GM06990 (cell line): ENCODE measurements around the gene TAS2R20.

Source experiments
- DNase-seq: peaks from one replicate; pipeline ENCODE4 v3.0.0-alpha.2; 2011; ENCODE audit not compliant: insufficient read length; ENCODE audit errors: extremely low read depth
- H3K27me3 ChIP-seq: replicated peaks from 2 replicates; pipeline ENCODE4 v1.6.0; 2011; ENCODE audit warnings: low read length; ENCODE audit not compliant: control insufficient read depth, insufficient read depth
- H3K36me3 ChIP-seq: 2 replicates; pipeline ENCODE4 v1.5.1; 2011; ENCODE audit warnings: low read length; ENCODE audit not compliant: control insufficient read depth, insufficient read depth
- H3K4me3 ChIP-seq: replicated peaks from 2 replicates; pipeline ENCODE4 v1.5.1; 2011; ENCODE audit warnings: low read depth, mild to moderate bottlenecking, control low read depth, low read length
- CTCF ChIP-seq: IDR thresholded peaks from 2 replicates; pipeline ENCODE4 v1.5.1; 2011; ENCODE audit warnings: low read length, control low read depth, mild to moderate bottlenecking, inconsistent platforms; ENCODE audit not compliant: insufficient read depth, poor library complexity, severe bottlenecking

The TAS2R20 gene

GRCh38 chr12:10959804-10960203, 38.3 kb downstream of the TAS2R20 start:
- no peak for TF ChIP-seq CTCF
- H3K36me3 ChIP-seq: no peaks in the 10 kb centered on the region; the same call in 1 of the 2 replicates
- DNase-seq: no peak
- H3K4me3 ChIP-seq: no peak overlapping the region
- H3K27me3 ChIP-seq: no peaks in the 10 kb centered on the region

GRCh38 chr12:10957741-10958140, 40.4 kb downstream of the TAS2R20 start:
- TF ChIP-seq CTCF: no peak
- Histone ChIP-seq H3K36me3 (no peaks in the 10 kb centered on the region), H3K4me3 (no peak overlapping the region), H3K27me3 (no peaks in the 10 kb centered on the region)
- no peak for DNase-seq

GRCh38 chr12:10956085-10956484, 42.0 kb downstream of the TAS2R20 start:
- DNase-seq: no peak
- no peak for TF ChIP-seq CTCF
- no peaks in the 10 kb centered on the region for H3K27me3 ChIP-seq
- no peak overlapping the region for H3K4me3 ChIP-seq
- H3K36me3 ChIP-seq: no peaks in the 10 kb centered on the region

- no peak for TF ChIP-seq CTCF
- H3K27me3 ChIP-seq: no peaks in the 10 kb centered on the region
- H3K4me3 ChIP-seq: no peak overlapping the region
- H3K36me3 ChIP-seq: no peaks in the 10 kb centered on the region
- DNase-seq: no peak
Measured at GRCh38 chr12:10952645-10953044, 45.5 kb downstream of the TAS2R20 start.
